ENCODE data around the gene ST6GALNAC5.

DNA sequence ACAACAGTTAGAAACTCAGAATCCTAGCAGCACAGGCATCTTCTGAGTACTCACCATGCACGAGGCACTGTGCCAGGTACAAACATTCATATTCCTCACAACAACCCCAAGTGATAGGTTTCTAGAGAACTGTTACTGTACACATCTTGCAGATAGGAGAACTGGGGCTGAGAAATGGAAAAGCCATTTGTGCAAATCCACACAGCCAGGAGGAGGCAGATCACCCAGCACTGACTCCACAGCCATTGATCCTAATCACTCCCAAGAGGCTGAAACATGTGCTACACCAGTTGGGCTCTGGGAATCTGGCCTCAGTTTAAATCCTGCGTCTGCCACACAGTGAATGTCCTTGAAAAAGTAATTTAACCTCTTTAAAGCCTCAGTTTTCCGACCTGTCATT, 151.0 kb downstream of the ST6GALNAC5 start:
- TF ChIP-seq CTCF (conservative IDR thresholded peaks at IDR 0.05; ENCODE audit: low read length) (no peak), EZH2phosphoT487 (IDR thresholded peaks at IDR 0.05; ENCODE audit: borderline replicate concordance) (no peak)
